ENCODE data around the gene METRN.

DNA sequence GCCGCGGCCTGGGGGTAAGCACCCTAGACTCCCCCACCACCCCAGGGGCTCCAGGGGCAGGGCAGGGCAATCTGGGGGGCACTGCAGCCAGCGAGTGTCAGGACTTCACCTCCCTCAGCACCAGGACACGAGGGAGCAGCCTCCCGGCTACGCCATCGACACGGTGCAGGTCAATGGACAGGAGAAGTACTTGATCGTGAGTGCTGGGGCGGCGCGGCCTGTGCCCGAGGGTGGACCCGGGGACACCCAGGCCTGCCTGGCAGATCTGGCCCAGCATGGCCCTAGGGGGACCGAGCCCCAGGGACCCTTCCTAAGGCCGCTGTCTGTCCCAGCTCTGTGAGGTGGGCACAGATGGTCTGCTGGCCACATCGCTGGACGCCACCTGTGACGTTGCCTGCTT lies 42.5 kb upstream of the METRN start:
- no peak for TF ChIP-seq POLR2A (IDR thresholded peaks at IDR 0.05)
- TF ChIP-seq, protein P1, sequence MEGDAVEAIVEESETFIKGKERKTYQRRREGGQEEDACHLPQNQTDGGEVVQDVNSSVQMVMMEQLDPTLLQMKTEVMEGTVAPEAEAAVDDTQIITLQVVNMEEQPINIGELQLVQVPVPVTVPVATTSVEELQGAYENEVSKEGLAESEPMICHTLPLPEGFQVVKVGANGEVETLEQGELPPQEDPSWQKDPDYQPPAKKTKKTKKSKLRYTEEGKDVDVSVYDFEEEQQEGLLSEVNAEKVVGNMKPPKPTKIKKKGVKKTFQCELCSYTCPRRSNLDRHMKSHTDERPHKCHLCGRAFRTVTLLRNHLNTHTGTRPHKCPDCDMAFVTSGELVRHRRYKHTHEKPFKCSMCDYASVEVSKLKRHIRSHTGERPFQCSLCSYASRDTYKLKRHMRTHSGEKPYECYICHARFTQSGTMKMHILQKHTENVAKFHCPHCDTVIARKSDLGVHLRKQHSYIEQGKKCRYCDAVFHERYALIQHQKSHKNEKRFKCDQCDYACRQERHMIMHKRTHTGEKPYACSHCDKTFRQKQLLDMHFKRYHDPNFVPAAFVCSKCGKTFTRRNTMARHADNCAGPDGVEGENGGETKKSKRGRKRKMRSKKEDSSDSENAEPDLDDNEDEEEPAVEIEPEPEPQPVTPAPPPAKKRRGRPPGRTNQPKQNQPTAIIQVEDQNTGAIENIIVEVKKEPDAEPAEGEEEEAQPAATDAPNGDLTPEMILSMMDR (IDR thresholded peaks at IDR 0.05): no peak
- no peak for TF ChIP-seq POLR2AphosphoS5 (IDR thresholded peaks at IDR 0.05)

Data from prostate gland (tissue), 2 donors.